GM19372 (cell line): ENCODE measurements around the gene SLC26A5.

Experiments
- ATAC-seq: cut with Tn5 transposase; IDR thresholded peaks from one replicate; pipeline ENCODE4 v1.9.1; 2021; ENCODE audit warnings: mild to moderate bottlenecking, low read depth, moderate library complexity; ENCODE audit not compliant: unreplicated experiment

Gene SLC26A5

DNA sequence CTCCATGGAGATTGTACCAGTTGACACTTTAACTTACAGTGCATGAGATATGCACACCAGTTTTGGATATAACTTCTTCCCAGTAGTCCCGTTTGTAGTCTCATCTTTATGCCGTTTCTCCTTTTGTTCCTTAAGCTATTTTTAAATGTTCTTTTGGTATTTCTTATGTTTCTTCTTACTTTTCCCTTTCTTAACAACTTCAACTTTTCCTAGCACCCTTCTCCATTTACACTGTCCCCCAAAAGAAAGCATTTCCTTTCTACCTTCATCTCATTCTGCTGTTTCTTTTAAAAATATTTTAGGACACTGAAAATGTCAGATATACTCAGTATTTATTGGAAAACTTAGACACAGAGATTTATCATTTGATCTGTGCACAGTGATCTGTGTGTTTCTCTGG, 97.0 kb downstream of the SLC26A5 start:
- no peak for ATAC-seq

DNA sequence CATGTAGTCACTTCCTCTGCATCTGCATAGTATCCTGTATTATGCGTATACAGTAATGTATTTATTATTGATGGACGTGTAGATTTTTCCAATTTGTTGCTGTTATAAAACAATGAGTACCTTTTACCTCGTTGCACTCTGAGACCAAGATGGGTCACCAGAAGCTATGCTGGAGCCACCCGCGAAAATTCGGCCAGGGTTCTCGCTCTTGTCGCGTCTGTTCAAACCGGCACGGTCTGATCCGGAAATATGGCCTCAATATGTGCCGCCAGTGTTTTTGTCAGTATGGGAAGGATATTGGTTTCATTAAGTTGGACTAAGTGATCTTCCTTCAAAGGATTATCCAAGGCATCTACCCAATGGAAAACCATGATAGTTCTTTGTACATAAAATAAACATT, 97.6 kb downstream of the SLC26A5 start:
- ATAC-seq, result no peak

DNA sequence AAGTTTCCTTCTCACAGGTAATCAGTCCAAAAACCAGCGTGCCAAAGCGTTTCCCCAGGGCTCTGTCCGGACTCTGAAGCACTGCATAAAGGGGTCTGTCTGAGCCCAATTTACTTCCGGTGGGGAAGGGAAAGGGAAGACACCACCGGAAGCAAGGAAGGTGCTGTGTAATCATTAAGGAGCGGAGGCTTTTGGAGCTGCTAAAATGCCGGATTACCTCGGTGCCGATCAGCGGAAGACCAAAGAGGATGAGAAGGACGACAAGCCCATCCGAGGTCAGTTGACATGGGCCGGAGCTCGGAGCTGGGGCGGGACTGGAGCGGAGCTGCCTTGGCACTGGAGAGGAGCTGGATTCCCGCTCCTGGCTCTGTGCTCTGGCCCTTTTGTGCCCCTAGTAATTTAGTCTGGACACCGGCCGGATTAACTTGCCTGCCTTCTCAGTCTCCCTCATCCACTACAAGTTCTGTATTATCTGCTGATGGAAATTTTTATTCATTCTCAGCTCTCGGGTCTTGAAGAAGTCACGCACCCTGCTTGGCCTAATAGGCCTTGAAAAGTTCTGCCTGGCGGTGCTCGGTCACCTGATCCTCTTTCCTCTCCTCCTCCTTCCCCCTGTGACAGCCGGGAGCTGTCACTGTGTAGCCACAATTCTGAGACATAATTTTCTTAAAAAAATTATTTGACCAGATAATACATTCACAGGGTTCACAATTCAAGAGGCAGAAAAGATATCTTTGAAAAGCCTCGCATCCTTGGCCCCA, 98.3 kb downstream of the SLC26A5 start, which contains the start of gene PSMC2:
Gene PSMC2, plus strand, starts transcription at position 137 of the 761 bp plus-strand sequence. Its CDS starts 69 bp downstream, at position 206.
- peak; percentile 64 for ATAC-seq

GRCh38 chr7:103346396-103346795, 99.6 kb downstream of the SLC26A5 start:
- ATAC-seq, result no peak

DNA sequence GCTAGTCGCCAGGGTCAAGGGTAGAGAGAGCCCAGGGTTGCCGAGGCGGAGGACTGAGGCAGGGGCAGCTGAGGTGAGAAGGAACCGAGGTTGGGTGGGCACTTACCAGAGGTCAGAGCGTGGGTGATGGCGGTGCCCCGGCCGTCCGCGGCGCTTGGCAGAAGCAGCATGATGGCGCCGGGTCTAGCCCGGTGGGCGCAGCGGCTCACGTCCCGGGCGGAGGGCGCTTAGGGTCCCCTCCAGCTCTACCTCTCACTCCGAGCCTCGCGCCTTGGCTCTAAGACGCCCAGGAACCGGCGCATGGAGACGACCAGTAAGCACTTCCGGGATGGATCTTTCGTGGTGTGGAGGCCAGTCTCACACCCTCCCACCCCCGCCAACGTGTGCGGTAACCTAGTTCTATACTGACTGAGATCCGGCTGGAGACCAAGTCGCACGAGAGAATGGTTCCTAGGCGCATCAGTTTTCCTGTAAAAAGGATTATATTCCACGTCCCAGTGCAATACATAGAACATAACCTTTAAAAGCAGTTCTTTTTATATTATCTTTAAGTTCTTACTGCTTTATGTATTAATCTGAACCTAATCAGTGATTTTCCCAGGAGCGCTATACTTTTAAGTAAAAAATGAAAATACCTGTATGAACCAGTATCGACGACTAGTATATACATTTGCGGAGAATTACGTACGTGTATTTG, 101.4 kb downstream of the SLC26A5 start, which contains the start of gene DNAJC2:
Gene DNAJC2, minus strand, starts transcription at position 315 of the 697 bp plus-strand sequence. Its CDS starts 145 bp downstream, at position 170.
- ATAC-seq, result peak; percentile 77

DNA sequence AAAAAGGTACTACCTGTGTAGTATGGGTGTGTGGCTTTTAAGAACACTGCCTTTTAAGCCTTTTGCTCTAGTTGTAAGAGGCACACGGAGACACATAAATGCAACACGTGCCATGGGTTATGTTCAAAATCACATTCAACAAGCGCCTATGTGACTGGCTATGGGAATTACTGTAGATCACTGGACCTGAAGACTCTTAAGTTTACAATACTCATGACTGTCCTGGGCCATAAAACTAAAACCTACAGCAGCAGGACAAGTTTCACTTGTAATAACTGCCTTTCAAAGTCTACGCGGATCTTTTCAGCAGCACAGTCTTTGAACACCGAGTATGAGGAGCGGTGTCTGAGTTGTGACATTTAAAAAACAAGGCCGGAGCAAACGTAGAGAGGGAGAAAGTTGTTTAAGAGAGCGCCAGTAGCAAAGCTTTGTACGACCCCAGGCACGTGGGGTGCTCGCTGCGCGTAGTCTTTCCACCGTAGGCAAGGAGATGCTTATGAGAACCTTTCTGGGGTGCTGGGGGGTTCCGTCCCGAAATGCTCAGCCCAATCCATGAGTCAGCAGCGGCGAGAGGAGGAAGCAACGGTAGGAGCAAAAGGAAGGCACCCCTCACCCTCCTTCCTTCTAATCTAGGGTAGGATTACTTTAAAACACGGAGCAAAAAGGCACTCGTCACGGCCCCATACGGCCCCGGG, 102.1 kb downstream of the SLC26A5 start:
- peak; percentile 6 for ATAC-seq

DNA sequence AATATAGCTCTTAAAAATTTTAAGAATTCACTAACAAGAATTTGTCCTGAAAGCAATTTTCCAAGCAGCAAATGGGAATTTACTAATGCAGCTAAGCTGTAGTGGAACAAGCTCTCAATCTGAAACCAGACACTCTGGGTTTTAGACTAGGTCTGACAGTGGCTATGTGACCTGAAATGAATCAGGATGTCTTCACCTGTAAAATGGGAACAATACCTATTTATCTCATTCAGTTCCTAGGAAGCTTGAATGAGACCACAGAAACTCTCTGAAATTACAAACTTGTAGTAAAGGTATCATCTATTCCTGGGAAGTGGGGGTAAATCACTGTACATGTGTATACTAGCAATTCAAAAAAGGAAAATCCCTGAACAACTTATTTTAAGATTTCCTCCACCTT, 102.7 kb downstream of the SLC26A5 start:
- ATAC-seq, result no peak

DNA sequence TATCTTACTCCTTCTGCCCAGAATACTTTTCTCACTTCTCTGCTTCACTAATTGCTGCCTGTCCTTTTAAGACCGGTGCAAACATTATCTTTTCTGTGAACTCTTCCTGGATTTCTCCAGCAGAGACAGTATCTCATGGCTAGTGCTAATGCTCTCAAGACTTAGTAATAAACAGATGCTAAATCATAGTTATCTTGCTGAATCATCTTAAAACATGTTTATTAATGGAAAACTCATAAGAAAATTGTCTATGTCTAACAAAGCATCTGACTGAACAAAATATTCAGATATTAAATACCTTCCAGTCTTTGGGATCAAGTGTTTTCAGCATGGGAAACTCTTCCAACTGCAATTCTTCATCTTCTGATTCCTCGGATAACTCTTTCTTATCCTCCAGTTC, 104.5 kb downstream of the SLC26A5 start:
- ATAC-seq, result no peak

- no peak for ATAC-seq
These were observed 107.1 kb downstream of the SLC26A5 start for GRCh38 chr7:103338864-103339263.

GRCh38 chr7:103336761-103337160, 109.2 kb downstream of the SLC26A5 start:
- ATAC-seq, result no peak

GRCh38 chr7:103325744-103326143, 120.3 kb downstream of the SLC26A5 start:
- ATAC-seq, result no peak
